H9 (cell line): ENCODE measurements around the gene THBS1. TPM values are rescaled to one million over a fixed set of nuclear protein-coding genes. Genes with fewer than 3 reads are reported as not detected.

Experiments used
- DNase-seq: peaks from one replicate; pipeline ENCODE4 v3.0.0-alpha.2; 2017
- H2AFZ ChIP-seq: one replicate; pipeline ENCODE4 v1.6.1; 2013; ENCODE audit warnings: mild to moderate bottlenecking, low read length, control low read depth, moderate library complexity
- H2AK5ac ChIP-seq: 2 replicates; pipeline ENCODE4 v1.6.1; 2013; ENCODE audit warnings: low read length, control low read depth, mixed read lengths; ENCODE audit not compliant: insufficient read length
- H2BK120ac ChIP-seq: one replicate; pipeline ENCODE4 v1.6.1; 2013; ENCODE audit warnings: low read depth, mild to moderate bottlenecking, low read length, control low read depth, inconsistent platforms; ENCODE audit not compliant: poor library complexity, severe bottlenecking
- H2BK12ac ChIP-seq: 2 replicates; pipeline ENCODE4 v1.6.1; 2013; ENCODE audit warnings: low read length, control low read depth, mixed read lengths, low read depth; ENCODE audit not compliant: insufficient read length
- H2BK15ac ChIP-seq: 2 replicates; pipeline ENCODE4 v1.6.1; 2013; ENCODE audit warnings: low read depth, low read length, control low read depth
- H2BK20ac ChIP-seq: one replicate; pipeline ENCODE4 v1.6.1; 2013; ENCODE audit warnings: low read depth, mild to moderate bottlenecking, low read length, control low read depth, inconsistent platforms; ENCODE audit not compliant: poor library complexity, severe bottlenecking
- H2BK5ac ChIP-seq: 2 replicates; pipeline ENCODE4 v1.6.1; 2013; ENCODE audit warnings: low read length, control low read depth, mixed read lengths; ENCODE audit not compliant: insufficient read length
- H3K14ac ChIP-seq: 2 replicates; pipeline ENCODE4 v1.6.1; 2013; ENCODE audit warnings: low read length, control low read depth; ENCODE audit not compliant: insufficient read depth
- H3K18ac ChIP-seq: 2 replicates; pipeline ENCODE4 v1.6.1; 2013; ENCODE audit warnings: low read depth, mild to moderate bottlenecking, mixed read lengths, low read length, control low read depth; ENCODE audit not compliant: insufficient read length
- H3K23ac ChIP-seq: 2 replicates; pipeline ENCODE4 v1.6.1; 2013; ENCODE audit warnings: low read length, control low read depth, mixed read lengths, low read depth; ENCODE audit not compliant: insufficient read length
- H3K23me2 ChIP-seq: 2 replicates; pipeline ENCODE4 v1.6.1; 2013; ENCODE audit warnings: low read depth, mild to moderate bottlenecking, mixed read lengths, low read length, control low read depth; ENCODE audit not compliant: insufficient read length, poor library complexity, severe bottlenecking
- H3K27ac ChIP-seq: 2 replicates; pipeline ENCODE4 v1.5.1; 2013; ENCODE audit warnings: low read length, control low read depth, mixed read lengths, low read depth; ENCODE audit not compliant: insufficient read length
- H3K27me3 ChIP-seq: 2 replicates; pipeline ENCODE4 v1.6.1; 2013; ENCODE audit warnings: low read length, control low read depth, inconsistent platforms; ENCODE audit not compliant: insufficient read depth
- H3K4ac ChIP-seq: 2 replicates; pipeline ENCODE4 v1.6.1; 2013; ENCODE audit warnings: low read depth, mild to moderate bottlenecking, control low read depth, inconsistent platforms, low read length, moderate library complexity
- H3K4me1 ChIP-seq: 2 replicates; pipeline ENCODE4 v1.6.1; 2013; ENCODE audit warnings: low read length, control low read depth, inconsistent platforms; ENCODE audit not compliant: insufficient read depth
- H3K4me2 ChIP-seq: 2 replicates; pipeline ENCODE4 v1.6.1; 2013; ENCODE audit warnings: low read length, control low read depth, mixed read lengths; ENCODE audit not compliant: insufficient read length, insufficient read depth
- H3K56ac ChIP-seq: 2 replicates; pipeline ENCODE4 v1.6.1; 2013; ENCODE audit warnings: low read depth, mild to moderate bottlenecking, mixed read lengths, low read length, control low read depth; ENCODE audit not compliant: insufficient read length
- H3K79me1 ChIP-seq: 2 replicates; pipeline ENCODE4 v1.6.1; 2013; ENCODE audit warnings: low read depth, mild to moderate bottlenecking, moderate library complexity, low read length, control low read depth, inconsistent platforms; ENCODE audit not compliant: insufficient read depth, poor library complexity, severe bottlenecking
- H3K79me2 ChIP-seq: 2 replicates; pipeline ENCODE4 v1.6.1; 2013; ENCODE audit warnings: low read length, control low read depth, inconsistent platforms; ENCODE audit not compliant: insufficient read depth
- H3K9ac ChIP-seq: 2 replicates; pipeline ENCODE4 v1.6.1; 2013; ENCODE audit warnings: low read length, control low read depth, mixed read lengths; ENCODE audit not compliant: insufficient read length; ENCODE audit errors: extremely low read depth
- H3K9me3 ChIP-seq: one replicate; pipeline ENCODE4 v1.6.1; 2013; ENCODE audit warnings: low read depth, low read length, inconsistent platforms; ENCODE audit not compliant: control insufficient read depth
- H3T11ph ChIP-seq: one replicate; pipeline ENCODE4 v1.6.1; 2013; ENCODE audit warnings: mild to moderate bottlenecking, low read length, control low read depth, inconsistent platforms
- H4K20me1 ChIP-seq: one replicate; pipeline ENCODE4 v1.6.1; 2013; ENCODE audit not compliant: control insufficient read depth, insufficient read length, insufficient read depth
- H4K5ac ChIP-seq: 2 replicates; pipeline ENCODE4 v1.6.1; 2013; ENCODE audit warnings: low read depth, mild to moderate bottlenecking, mixed read lengths, low read length, control low read depth; ENCODE audit not compliant: insufficient read length
- H4K8ac ChIP-seq: replicated peaks from 2 replicates; pipeline ENCODE4 v1.6.1; 2013; ENCODE audit warnings: low read length, control low read depth, mixed read lengths, low read depth; ENCODE audit not compliant: insufficient read length
- H4K91ac ChIP-seq: 2 replicates; pipeline ENCODE4 v1.6.1; 2013; ENCODE audit warnings: low read depth, mild to moderate bottlenecking, moderate library complexity, mixed read lengths, low read length, control low read depth; ENCODE audit not compliant: insufficient read length
- H3K27ac Mint-ChIP-seq, 3 experiments: 2 replicates in 2 of 3; 3 replicates in 1 of 3; pipeline ENCODE4 v1.8.0; 2020 to 2021; ENCODE audit warnings: mixed read lengths in 3 of 3, mild to moderate bottlenecking in 1 of 3, moderate library complexity in 1 of 3
- H3K27me3 Mint-ChIP-seq: 2 replicates; pipeline ENCODE4 v1.8.0; 2021; ENCODE audit warnings: low read depth, mild to moderate bottlenecking, moderate library complexity, mixed read lengths
- H3K36me3 Mint-ChIP-seq, 3 experiments: 2 replicates in 2 of 3; 3 replicates in 1 of 3; pipeline ENCODE4 v1.8.0; 2020 to 2021; ENCODE audit warnings: low read depth in 3 of 3, mixed read lengths in 3 of 3; ENCODE audit not compliant: insufficient read depth in 1 of 3
- H3K4me1 Mint-ChIP-seq, 2 experiments: 2 replicates each; pipeline ENCODE4 v1.8.0; 2020; ENCODE audit warnings: mixed read lengths in 2 of 2
- H3K4me3 Mint-ChIP-seq, 2 experiments: 2 replicates in 1 of 2; 3 replicates in 1 of 2; pipeline ENCODE4 v1.8.0; 2020 to 2021; ENCODE audit warnings: mild to moderate bottlenecking in 2 of 2, mixed read lengths in 2 of 2, moderate library complexity in 1 of 2
- H3K9me3 Mint-ChIP-seq, 2 experiments: 2 replicates in 1 of 2; 3 replicates in 1 of 2; pipeline ENCODE4 v1.8.0; 2020; ENCODE audit warnings: mild to moderate bottlenecking in 2 of 2, mixed read lengths in 2 of 2, moderate library complexity in 1 of 2
- WGBS: extraction: QIAGEN DNeasy Blood & Tissue Kit; methylation state at CpG from one replicate; pipeline ENCODE4 v1.1.7; 2013; ENCODE audit warnings: missing lambda C conversion rate, low lambda C conversion rate, mixed read lengths; ENCODE audit not compliant: insufficient read length; ENCODE audit errors: extremely low coverage; 5-methylcytosine and 5-hydroxymethylcytosine counted together
- total RNA-seq: library from RNA; stranded (reverse); gene quantifications from 2 replicates; pipeline ENCODE4 v1.2.1, GENCODE V29; 2021
- TF ChIP-seq, protein P1 (sequence below): fragments of 200-600 bp; sonication (generic); conservative IDR thresholded peaks from 3 replicates; pipeline ENCODE4 v1.8.0; 2021; ENCODE audit warnings: antibody characterized with exemption, mild to moderate bottlenecking

The THBS1 gene
- total RNA-seq, 1 experiment from 2014 or later, result 72.1 TPM

DNA sequence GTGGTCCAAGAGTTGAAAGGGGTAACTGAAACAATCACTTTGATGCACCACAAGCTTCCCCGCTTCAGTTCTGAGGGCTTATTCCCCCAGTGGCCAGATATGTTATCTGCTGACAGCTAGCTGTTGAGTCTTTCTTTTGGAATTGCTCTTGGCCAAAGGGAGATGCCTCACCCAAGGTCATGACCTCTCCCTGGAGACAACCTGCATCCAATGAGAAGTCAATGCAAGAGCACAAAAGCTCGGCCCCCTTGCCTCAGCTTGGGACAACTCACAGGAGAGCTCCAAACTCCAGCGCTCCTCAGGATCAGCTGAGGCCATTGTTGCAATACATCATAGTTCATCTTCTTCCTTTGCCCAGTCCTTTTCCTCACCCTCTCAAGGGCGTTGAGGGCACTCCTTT, 31.0 kb upstream of the THBS1 start:
- H3K79me2 ChIP-seq, result no peaks in the 10 kb centered on the region
- no peaks in the 10 kb centered on the region for H3K27me3 ChIP-seq
- TF ChIP-seq, protein P1, sequence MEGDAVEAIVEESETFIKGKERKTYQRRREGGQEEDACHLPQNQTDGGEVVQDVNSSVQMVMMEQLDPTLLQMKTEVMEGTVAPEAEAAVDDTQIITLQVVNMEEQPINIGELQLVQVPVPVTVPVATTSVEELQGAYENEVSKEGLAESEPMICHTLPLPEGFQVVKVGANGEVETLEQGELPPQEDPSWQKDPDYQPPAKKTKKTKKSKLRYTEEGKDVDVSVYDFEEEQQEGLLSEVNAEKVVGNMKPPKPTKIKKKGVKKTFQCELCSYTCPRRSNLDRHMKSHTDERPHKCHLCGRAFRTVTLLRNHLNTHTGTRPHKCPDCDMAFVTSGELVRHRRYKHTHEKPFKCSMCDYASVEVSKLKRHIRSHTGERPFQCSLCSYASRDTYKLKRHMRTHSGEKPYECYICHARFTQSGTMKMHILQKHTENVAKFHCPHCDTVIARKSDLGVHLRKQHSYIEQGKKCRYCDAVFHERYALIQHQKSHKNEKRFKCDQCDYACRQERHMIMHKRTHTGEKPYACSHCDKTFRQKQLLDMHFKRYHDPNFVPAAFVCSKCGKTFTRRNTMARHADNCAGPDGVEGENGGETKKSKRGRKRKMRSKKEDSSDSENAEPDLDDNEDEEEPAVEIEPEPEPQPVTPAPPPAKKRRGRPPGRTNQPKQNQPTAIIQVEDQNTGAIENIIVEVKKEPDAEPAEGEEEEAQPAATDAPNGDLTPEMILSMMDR, result no peak
- no peak overlapping the region for H4K91ac ChIP-seq
- no peak overlapping the region for H3K4ac ChIP-seq
- no peaks in the 10 kb centered on the region for H3K79me1 ChIP-seq
- H3K27me3 Mint-ChIP-seq, result no peaks in the 10 kb centered on the region; the same call in 1 of the 2 replicates
- H4K20me1 ChIP-seq, result no peaks in the 10 kb centered on the region
- no peak overlapping the region for H3K56ac ChIP-seq
- no peak overlapping the region for H2AK5ac ChIP-seq
- no CpG with 5 or more reads among the region's 4 CpGs for WGBS
- no peak overlapping the region for H2BK120ac ChIP-seq
- H2BK5ac ChIP-seq, result no peak overlapping the region
- H3K27ac ChIP-seq, result no peak overlapping the region
- H3K27ac Mint-ChIP-seq, result no peak overlapping the region
- no peak overlapping the region for H3K14ac ChIP-seq
- H3K4me2 ChIP-seq, result no peak overlapping the region
- no peak overlapping the region for H3K18ac ChIP-seq
- peaks cover 9 to 12% of the 10 kb centered on the region in 2 experiments for H3K4me1 Mint-ChIP-seq
- no peak overlapping the region for H2BK20ac ChIP-seq
- no peaks in the 10 kb centered on the region for H3K4me1 ChIP-seq
- H3K23me2 ChIP-seq, result no peaks in the 10 kb centered on the region
- DNase-seq, result no peak
- H3K23ac ChIP-seq, result no peak overlapping the region
- no peak overlapping the region for H2AFZ ChIP-seq
- H3K9ac ChIP-seq, result no peak overlapping the region
- H2BK15ac ChIP-seq, result no peak overlapping the region
- no peak overlapping the region for H4K5ac ChIP-seq
- H3T11ph ChIP-seq, result no peak overlapping the region
- H3K36me3 Mint-ChIP-seq, result no peaks in the 10 kb centered on the region; a peak in 1 of 7 replicates
- H3K4me3 Mint-ChIP-seq, result no peak overlapping the region
- no peak overlapping the region for H4K8ac ChIP-seq
- H3K9me3 Mint-ChIP-seq, result peaks cover 3 to 5% of the 10 kb centered on the region in 2 experiments; a peak in 3 of 5 replicates
- H2BK12ac ChIP-seq, result no peak overlapping the region
- H3K9me3 ChIP-seq, result no peaks in the 10 kb centered on the region
